Progenitor cell of endocrine pancreas (in vitro differentiated cells): Measurements from ENCODE around the gene SH3BP1. TPM values are rescaled to one million over a fixed set of nuclear protein-coding genes. Genes with fewer than 3 reads are reported as not detected.
"Not testable (repeated sequence)": the region's sequence is repeated elsewhere in the genome, so short reads cannot be mapped to it uniquely, and the experiment has no call there.

ENCODE experiments used
- DNase-seq: peaks from one replicate; pipeline ENCODE4 v3.0.0; 2021; ENCODE audit warnings: low spot score; ENCODE audit not compliant: unreplicated experiment
- H3K27ac Mint-ChIP-seq: 2 replicates; pipeline ENCODE4 v1.8.0; 2021; ENCODE audit warnings: mild to moderate bottlenecking, moderate library complexity, mixed read lengths
- H3K27me3 Mint-ChIP-seq: 2 replicates; pipeline ENCODE4 v1.8.0; 2021; ENCODE audit warnings: mixed read lengths
- H3K36me3 Mint-ChIP-seq: 2 replicates; pipeline ENCODE4 v1.8.0; 2022; ENCODE audit warnings: mixed read lengths; ENCODE audit not compliant: insufficient read depth
- H3K4me1 Mint-ChIP-seq: 2 replicates; pipeline ENCODE4 v1.8.0; 2021; ENCODE audit warnings: low read depth, mixed read lengths
- H3K4me3 Mint-ChIP-seq: 2 replicates; pipeline ENCODE4 v1.8.0; 2021; ENCODE audit warnings: low read depth, mild to moderate bottlenecking, moderate library complexity, mixed read lengths
- H3K9me3 Mint-ChIP-seq: 2 replicates; pipeline ENCODE4 v1.8.0; 2021; ENCODE audit warnings: low read depth, mixed read lengths
- total RNA-seq: library from RNA; stranded (reverse); gene quantifications from 2 replicates; pipeline ENCODE4 v1.2.1, GENCODE V29; 2021
- TF ChIP-seq, protein P1 (sequence below): fragments of 200-600 bp; sonication (generic); IDR thresholded peaks from one replicate; pipeline ENCODE4 v1.5.0; 2021; ENCODE audit warnings: antibody characterized with exemption, mild to moderate bottlenecking; ENCODE audit not compliant: unreplicated experiment

SH3BP1 gene
- total RNA-seq, 1 donor from 2014 or later: 27.4 TPM

DNA sequence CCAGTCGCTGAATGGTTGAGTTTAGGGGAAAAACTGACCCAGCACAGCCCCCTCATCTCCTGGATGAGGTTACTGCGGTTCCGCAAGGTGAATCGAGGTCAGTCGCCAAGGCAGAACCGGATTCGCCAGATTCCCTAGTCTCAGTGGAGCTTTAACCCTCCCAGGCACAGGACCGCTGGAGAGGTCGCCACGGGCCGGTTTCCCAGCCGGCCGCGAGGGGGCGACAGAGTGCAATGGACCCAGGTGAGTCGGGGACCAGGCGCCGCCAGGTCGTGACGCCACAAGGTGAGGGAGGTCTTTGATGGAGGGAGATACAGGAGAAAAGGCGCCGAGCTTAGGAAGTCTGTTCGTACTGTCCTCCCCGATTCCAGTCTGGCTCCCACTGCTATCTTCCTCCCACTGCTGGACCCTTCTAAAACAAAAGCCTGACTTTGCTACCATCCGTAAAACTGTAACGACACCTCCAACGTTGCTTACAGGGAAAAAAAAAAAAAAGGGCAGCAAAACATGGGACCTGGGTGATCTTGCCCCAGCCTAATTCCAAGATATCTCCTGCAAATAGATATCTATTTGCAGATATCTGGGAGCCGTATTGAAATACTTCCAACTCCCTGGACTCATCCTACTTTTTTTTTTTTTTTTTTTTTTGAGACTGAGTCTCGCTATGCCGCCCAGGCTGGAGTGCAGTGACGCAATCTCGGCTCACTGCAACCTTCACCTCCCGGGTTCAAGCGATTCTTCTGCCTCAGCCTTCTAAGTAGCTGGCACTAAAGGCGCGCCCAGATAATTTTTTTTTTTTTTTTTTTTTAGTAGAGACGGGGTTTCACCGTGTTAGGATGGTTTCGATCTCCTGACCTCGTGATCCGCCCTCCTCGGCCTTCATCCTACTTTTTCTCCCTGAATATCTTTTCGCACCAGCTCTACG, 32.2 kb upstream of the SH3BP1 start:
- H3K36me3 Mint-ChIP-seq: no peaks in the 10 kb centered on the region
- H3K4me3 Mint-ChIP-seq: peak overlapping the region; percentile 92
- H3K9me3 Mint-ChIP-seq: no peaks in the 10 kb centered on the region
- peak; percentile 98 for DNase-seq
- peak overlapping the region; percentile 98 for H3K27ac Mint-ChIP-seq
- peaks cover 22% of the 10 kb centered on the region for H3K4me1 Mint-ChIP-seq
- TF ChIP-seq, protein P1, sequence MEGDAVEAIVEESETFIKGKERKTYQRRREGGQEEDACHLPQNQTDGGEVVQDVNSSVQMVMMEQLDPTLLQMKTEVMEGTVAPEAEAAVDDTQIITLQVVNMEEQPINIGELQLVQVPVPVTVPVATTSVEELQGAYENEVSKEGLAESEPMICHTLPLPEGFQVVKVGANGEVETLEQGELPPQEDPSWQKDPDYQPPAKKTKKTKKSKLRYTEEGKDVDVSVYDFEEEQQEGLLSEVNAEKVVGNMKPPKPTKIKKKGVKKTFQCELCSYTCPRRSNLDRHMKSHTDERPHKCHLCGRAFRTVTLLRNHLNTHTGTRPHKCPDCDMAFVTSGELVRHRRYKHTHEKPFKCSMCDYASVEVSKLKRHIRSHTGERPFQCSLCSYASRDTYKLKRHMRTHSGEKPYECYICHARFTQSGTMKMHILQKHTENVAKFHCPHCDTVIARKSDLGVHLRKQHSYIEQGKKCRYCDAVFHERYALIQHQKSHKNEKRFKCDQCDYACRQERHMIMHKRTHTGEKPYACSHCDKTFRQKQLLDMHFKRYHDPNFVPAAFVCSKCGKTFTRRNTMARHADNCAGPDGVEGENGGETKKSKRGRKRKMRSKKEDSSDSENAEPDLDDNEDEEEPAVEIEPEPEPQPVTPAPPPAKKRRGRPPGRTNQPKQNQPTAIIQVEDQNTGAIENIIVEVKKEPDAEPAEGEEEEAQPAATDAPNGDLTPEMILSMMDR: peak; percentile 100
- no peaks in the 10 kb centered on the region for H3K27me3 Mint-ChIP-seq

DNA sequence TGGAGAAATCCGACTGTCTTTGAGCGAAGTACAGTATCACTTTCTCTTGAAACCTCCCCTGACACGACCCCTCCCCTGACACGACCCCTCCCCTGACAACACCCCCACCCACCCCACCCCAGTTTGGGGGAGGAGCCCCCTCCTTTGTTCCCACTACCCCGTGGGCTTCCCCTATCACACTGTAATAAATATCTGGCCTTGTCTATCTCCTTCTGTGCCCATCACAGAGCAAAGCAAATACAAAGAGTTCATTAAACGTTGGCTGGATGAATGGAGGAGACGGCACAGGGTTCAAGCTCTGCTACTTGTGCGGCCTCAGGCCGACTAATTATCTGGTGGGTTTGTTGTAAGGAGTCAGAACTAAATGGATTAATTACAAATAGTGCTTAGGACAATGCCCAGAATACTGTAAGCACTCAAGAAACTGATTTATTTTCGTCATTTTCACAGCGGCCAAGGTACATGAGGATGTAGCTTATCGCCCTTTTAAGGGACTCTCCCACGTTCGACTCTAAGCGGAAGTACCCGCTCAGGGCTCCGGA, 31.5 kb upstream of the SH3BP1 start:
- no peak for DNase-seq
- Mint-ChIP-seq H3K27ac (peak overlapping the region; percentile 98), H3K9me3 (no peaks in the 10 kb centered on the region), H3K36me3 (no peaks in the 10 kb centered on the region), H3K27me3 (no peaks in the 10 kb centered on the region), H3K4me1 (peaks cover 20% of the 10 kb centered on the region), H3K4me3 (peak overlapping the region; percentile 92)
- TF ChIP-seq, protein P1: no peak

DNA sequence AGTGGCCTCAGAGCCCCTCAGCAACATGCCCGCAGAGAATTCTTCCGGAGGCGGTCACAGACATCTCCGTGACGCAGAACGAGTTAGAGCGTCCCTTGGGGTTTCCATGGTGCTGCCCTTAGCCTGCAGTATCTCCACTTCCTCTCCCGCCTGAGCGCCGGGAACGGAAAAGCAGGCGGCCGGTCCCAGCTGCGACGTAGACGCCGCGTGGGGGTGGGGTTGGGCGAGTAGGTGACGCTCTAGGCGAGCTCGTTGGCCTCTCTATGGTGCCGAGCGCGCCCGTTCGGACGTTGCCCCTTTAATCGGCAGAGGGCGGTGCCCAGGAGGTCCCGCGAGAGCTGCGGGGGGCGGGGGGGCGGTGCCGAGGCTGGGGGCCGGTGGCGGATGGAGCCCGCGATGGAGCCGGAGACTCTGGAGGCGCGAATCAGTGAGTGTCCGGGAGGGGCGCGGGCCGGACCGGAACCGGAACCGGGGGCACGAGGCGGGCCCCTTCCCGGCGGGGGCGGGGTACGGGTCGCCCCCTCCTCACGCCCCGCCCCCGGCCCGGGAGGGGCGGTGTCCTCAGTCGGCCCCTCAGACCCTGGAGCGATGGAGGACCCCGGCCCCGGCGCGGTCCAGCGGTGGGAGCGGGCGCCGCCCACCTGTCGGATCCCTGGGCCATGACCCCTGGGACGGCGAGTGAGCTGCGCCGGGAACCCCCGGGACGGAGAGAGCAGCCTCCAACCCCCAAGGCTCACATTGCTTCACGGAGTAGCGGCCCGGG, 30.8 kb upstream of the SH3BP1 start, which contains the start of gene GGA1:
TSS of gene GGA1 (plus strand) at position 358 of the 763 bp plus-strand sequence. CDS start at position 385, 27 bp downstream.
- H3K4me3 Mint-ChIP-seq: peak within 1 kb of the TSS; percentile 92
- H3K36me3 Mint-ChIP-seq: no peaks in the 10 kb centered on the region
- peak within 1 kb of the TSS; percentile 98 for H3K27ac Mint-ChIP-seq
- H3K27me3 Mint-ChIP-seq: no peaks in the 10 kb centered on the region
- DNase-seq: peak; percentile 85
- no peaks in the 10 kb centered on the region for H3K9me3 Mint-ChIP-seq
- H3K4me1 Mint-ChIP-seq: peaks cover 20% of the 10 kb centered on the region
- TF ChIP-seq, protein P1: no peak

DNA sequence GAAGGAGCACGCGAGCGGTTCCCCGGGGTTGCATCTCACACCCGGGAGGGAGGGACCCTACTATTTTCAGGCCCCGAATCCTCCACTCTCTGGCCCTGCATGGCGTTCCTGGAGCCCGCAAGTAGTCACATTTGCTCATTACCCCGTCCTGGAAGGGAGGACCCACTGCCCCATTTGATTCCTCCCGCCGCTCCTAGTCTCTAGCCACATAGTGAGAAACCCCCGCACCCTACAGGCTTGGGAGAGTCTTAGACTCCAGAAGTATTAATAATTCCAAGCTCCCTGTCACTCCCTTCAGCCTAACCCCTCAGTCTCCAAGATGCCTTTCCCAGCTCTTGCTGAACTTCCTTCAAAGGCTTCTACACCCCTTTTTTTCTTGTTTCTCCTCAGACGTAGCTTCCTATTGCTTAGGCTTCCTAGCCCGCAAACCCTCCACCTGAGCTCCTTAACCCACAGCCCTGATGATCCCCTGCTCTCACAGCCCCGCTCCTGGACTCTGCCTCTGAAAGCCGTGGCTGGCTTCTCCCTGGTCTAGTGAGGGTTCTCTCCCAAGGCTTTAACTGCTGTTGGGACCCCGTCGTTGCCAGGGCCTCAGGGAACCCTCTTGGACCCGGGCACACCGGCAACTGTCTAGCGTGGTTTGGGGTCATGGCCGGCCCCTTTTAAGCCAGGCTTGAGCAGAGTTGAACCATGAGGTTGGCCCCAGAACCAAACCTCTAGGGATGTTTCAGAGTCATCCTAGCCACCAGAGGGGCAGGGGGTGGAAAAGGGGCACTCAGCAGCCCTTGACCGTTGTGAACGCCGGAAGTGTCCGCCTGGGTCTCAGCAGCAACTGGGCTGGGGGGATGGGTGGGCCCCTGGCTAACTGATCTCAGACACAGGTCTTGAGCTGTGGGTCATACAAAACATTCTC, 30.0 kb upstream of the SH3BP1 start:
- DNase-seq: no peak
- Mint-ChIP-seq H3K4me1 (peaks cover 20% of the 10 kb centered on the region), H3K27me3 (no peaks in the 10 kb centered on the region), H3K36me3 (no peaks in the 10 kb centered on the region), H3K4me3 (peak overlapping the region; percentile 92), H3K27ac (peak overlapping the region; percentile 93), H3K9me3 (no peaks in the 10 kb centered on the region)
- TF ChIP-seq, protein P1: no peak

DNA sequence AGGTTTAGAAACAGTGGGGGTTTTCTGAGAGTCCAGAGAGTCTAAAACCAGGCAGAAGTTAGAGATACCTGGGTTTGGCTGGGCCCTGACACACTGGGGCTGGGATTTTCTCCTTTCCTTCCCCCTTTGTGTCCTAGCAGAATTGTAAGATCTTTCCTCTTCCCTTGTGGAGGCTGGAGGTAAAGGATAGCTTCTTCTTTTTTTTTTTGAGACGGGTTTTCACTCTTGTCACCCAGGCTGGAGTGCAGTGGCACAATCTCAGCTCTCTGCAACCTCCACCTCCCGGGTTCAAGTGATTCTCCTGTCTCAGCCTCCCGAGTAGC, 29.4 kb upstream of the SH3BP1 start:
- H3K4me1 Mint-ChIP-seq: peaks cover 20% of the 10 kb centered on the region
- H3K9me3 Mint-ChIP-seq, H3K36me3 Mint-ChIP-seq, H3K27ac Mint-ChIP-seq, H3K27me3 Mint-ChIP-seq, DNase-seq: not testable (repeated sequence)
- peak overlapping the region; percentile 92 for H3K4me3 Mint-ChIP-seq
